BLaER1 (cell line): ENCODE data around the gene PSMB1.
"Not testable (repeated sequence)": the region's sequence is repeated elsewhere in the genome, so short reads cannot be mapped to it uniquely, and the experiment has no call there.

Source experiments
- H3K27ac ChIP-seq: shearing (Covaris generic); formaldehyde crosslinking; 2 replicates; pipeline ENCODE4 v1.8.1; 2022
- H3K27me3 ChIP-seq: shearing (Covaris generic); formaldehyde crosslinking; 2 replicates; pipeline ENCODE4 v1.8.1; 2022
- H3K36me3 ChIP-seq: shearing (Covaris generic); formaldehyde crosslinking; 2 replicates; pipeline ENCODE4 v1.8.1; 2022
- H3K4me1 ChIP-seq: shearing (Covaris generic); formaldehyde crosslinking; 2 replicates; pipeline ENCODE4 v1.8.1; 2022
- H3K4me2 ChIP-seq: shearing (Covaris generic); formaldehyde crosslinking; 2 replicates; pipeline ENCODE4 v1.8.1; 2022
- H3K4me3 ChIP-seq: shearing (Covaris generic); formaldehyde crosslinking; 2 replicates; pipeline ENCODE4 v1.8.1; 2022
- H3K9ac ChIP-seq: shearing (Covaris generic); formaldehyde crosslinking; 2 replicates; pipeline ENCODE4 v1.8.1; 2022
- H3K9me3 ChIP-seq: shearing (Covaris generic); formaldehyde crosslinking; 2 replicates; pipeline ENCODE4 v1.8.1; 2022
- H4K20me1 ChIP-seq: shearing (Covaris generic); formaldehyde crosslinking; 2 replicates; pipeline ENCODE4 v1.8.1; 2022
- Cebpa-rat ChIP-seq: shearing (Covaris generic); IDR thresholded peaks from 2 replicates; pipeline ENCODE4 v1.8.1; 2022

PSMB1 gene

DNA sequence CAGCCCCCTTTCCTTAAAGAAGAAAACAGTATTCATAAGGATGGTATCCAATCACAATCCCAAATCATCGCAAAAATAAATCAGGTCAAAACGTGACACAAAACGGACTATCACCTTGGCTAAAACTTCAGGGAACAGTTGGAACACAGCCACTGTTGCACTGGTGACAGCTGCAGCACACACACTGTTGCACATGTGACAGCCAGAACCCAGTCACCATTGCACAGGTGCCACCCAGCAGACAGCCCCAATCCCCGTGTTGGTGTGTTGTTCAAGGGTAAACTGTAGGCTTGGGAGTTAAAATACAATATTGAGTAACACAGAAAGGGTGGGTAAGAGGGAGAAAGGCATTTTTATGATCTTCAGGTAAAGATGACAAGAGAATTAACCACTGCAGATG, 15.8 kb downstream of the PSMB1 start:
- TF ChIP-seq Cebpa-rat: no peak
- no peak overlapping the region for H3K27ac ChIP-seq

DNA sequence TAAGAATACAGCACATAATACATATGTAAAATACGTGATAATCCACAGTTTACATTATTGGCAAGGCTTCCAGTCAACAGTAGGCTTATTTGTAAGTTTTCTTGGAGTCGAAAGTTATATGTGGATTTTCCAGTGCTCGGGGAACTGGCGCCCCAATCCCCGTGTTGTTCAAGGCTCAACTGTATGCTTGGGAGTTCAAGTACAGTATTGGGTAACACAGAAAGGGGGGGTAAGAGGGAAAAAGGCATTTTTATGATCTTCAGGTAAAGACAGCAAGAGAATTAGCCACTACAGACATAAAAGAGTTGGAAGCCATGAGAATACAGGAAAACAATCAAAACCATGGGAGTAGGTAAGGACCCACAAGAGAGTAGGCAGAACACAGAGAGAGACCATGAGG, 16.4 kb downstream of the PSMB1 start:
- Histone ChIP-seq H3K27me3 (no peaks in the 10 kb centered on the region), H3K9me3 (no peaks in the 10 kb centered on the region), H3K27ac (no peak overlapping the region), H3K4me2 (no peak overlapping the region), H3K4me1 (no peaks in the 10 kb centered on the region), H4K20me1 (peaks cover 91% of the 10 kb centered on the region), H3K36me3 (peaks cover 94% of the 10 kb centered on the region), H3K9ac (no peak overlapping the region), H3K4me3 (no peak overlapping the region)
- TF ChIP-seq Cebpa-rat: no peak

More for the DNA sequence above, 15.8 kb downstream of the PSMB1 start:
- no peak overlapping the region for H3K9ac ChIP-seq
- no peaks in the 10 kb centered on the region for H3K27me3 ChIP-seq
- H3K4me1 ChIP-seq: no peaks in the 10 kb centered on the region
- peaks cover 95% of the 10 kb centered on the region for H3K36me3 ChIP-seq
- H3K9me3 ChIP-seq: no peaks in the 10 kb centered on the region
- no peak overlapping the region for H3K4me2 ChIP-seq
- H4K20me1 ChIP-seq: peaks cover 93% of the 10 kb centered on the region
- H3K4me3 ChIP-seq: no peak overlapping the region

- Histone ChIP-seq H3K27me3 (no peaks in the 10 kb centered on the region), H3K27ac (no peak overlapping the region), H3K4me1 (no peaks in the 10 kb centered on the region), H4K20me1 (peaks cover 75% of the 10 kb centered on the region), H3K9me3 (no peaks in the 10 kb centered on the region), H3K4me2 (no peak overlapping the region), H3K36me3 (peaks cover 79% of the 10 kb centered on the region), H3K9ac (no peak overlapping the region), H3K4me3 (no peak overlapping the region)
- TF ChIP-seq Cebpa-rat: no peak
Observed at GRCh38 chr6:170535004-170535403, 18.1 kb downstream of the PSMB1 start.

DNA sequence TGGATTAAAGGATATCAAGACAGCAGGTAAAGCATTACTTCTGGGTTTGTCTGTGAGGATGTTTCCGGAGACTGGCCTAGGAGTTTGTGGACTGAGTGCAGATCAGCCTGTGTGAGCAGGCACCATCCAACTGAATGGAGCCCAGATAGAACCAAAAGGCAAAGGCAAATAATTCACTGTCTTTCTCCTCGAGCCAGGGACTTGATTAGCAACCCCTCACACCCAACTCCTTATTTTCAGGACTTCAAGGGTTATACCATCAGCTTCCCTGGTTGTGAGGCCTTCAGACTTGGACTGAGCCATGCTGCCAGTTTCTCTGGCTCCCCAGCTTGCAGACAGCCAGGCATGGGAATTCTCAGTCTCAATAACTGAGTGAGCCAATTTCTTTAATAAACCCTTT, 19.3 kb downstream of the PSMB1 start:
- no peaks in the 10 kb centered on the region for H3K9me3 ChIP-seq
- no peak overlapping the region for H3K9ac ChIP-seq
- H3K27me3 ChIP-seq: no peaks in the 10 kb centered on the region
- H3K4me1 ChIP-seq: no peaks in the 10 kb centered on the region
- TF ChIP-seq Cebpa-rat: no peak
- H3K27ac ChIP-seq: no peak overlapping the region
- H3K4me2 ChIP-seq: no peak overlapping the region
- H4K20me1 ChIP-seq: peaks cover 63% of the 10 kb centered on the region
- peaks cover 68% of the 10 kb centered on the region for H3K36me3 ChIP-seq
- H3K4me3 ChIP-seq: no peak overlapping the region

GRCh38 chr6:170532867-170533488, 20.1 kb downstream of the PSMB1 start:
- Histone ChIP-seq H3K27me3 (no peaks in the 10 kb centered on the region), H3K9ac (no peak overlapping the region), H3K4me2 (no peak overlapping the region), H4K20me1 (peaks cover 55% of the 10 kb centered on the region), H3K9me3 (no peaks in the 10 kb centered on the region), H3K4me3 (no peak overlapping the region), H3K36me3 (peaks cover 60% of the 10 kb centered on the region), H3K4me1 (peaks cover 4% of the 10 kb centered on the region; the same call in 1 of the 2 replicates), H3K27ac (no peak overlapping the region)
- no peak for TF ChIP-seq Cebpa-rat

DNA sequence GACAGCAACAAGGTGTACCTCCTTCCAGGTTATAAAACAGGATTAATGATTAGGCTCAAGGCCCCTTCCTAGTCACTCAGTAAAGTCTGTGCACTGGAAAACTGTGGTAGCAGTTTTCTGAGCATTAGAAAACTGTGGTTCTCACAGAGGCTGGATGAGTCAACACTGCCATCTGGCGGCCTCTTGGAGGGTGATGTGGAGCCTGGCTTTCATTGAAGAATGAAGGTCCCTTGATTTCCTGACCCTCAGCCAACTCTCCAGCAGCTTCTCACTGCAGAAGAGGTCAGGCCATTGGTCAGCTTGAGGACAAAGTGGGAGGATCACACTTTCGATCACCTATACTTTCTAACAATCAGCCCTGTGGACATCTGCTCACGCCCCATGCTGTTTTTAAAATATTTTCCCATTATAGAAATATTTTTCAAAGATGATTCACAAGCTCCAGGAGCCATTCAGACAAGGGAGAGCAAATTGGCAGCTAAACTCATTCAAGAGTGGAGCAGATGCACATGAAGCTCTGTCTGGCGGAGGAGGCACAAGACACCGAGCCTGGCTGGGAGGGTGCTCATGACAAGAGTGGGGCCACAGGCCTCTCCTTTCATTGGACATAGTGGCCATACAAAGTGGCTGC, 23.2 kb downstream of the PSMB1 start:
- no peaks in the 10 kb centered on the region for H3K27me3 ChIP-seq
- peaks cover 25% of the 10 kb centered on the region for H4K20me1 ChIP-seq
- H3K4me3 ChIP-seq: no peak overlapping the region
- H3K9me3 ChIP-seq: no peaks in the 10 kb centered on the region
- H3K4me1 ChIP-seq: peaks cover 4% of the 10 kb centered on the region; the same call in 1 of the 2 replicates
- H3K9ac ChIP-seq: no peak overlapping the region
- TF ChIP-seq Cebpa-rat: no peak
- H3K4me2 ChIP-seq: no peak overlapping the region
- peaks cover 29% of the 10 kb centered on the region for H3K36me3 ChIP-seq
- no peak overlapping the region for H3K27ac ChIP-seq

GRCh38 chr6:170527995-170528394, 25.1 kb downstream of the PSMB1 start:
- H3K4me2 ChIP-seq, H3K27ac ChIP-seq, H3K27me3 ChIP-seq, H3K9ac ChIP-seq, H3K9me3 ChIP-seq, H4K20me1 ChIP-seq, H3K4me3 ChIP-seq: not testable (repeated sequence)
- peaks cover 14% of the 10 kb centered on the region; the same call in 1 of the 2 replicates for H3K4me1 ChIP-seq
- peaks cover 12% of the 10 kb centered on the region for H3K36me3 ChIP-seq

DNA sequence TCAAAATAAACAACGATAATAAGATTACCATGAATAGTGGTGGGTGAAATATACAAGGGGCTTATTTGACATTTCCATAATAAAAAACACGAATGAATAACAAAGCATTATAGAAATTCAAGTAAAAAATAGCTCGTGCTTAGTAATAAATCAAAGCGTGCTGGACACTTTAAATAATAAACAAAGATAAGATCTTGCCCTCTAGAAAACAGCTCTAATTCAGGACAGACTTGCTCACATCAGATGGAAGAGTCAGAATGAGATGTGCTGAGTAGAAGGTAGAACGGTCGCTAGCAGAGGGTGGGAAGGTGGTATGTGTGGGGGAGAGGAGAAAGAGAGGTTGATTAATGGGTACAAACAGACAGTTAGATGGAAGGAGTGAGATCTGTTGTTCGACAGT, 27.3 kb downstream of the PSMB1 start:
- no peak for TF ChIP-seq Cebpa-rat
- H3K4me2 ChIP-seq: no peak overlapping the region
- no peaks in the 10 kb centered on the region for H3K36me3 ChIP-seq
- H3K9ac ChIP-seq: no peak overlapping the region
- H3K27ac ChIP-seq: no peak overlapping the region
- no peaks in the 10 kb centered on the region for H3K27me3 ChIP-seq
- H4K20me1 ChIP-seq: no peaks in the 10 kb centered on the region
- H3K4me3 ChIP-seq: no peak overlapping the region
- H3K9me3 ChIP-seq: no peaks in the 10 kb centered on the region
- peaks cover 14% of the 10 kb centered on the region; the same call in 1 of the 2 replicates for H3K4me1 ChIP-seq

- H3K27ac ChIP-seq: no peak overlapping the region
- no peak overlapping the region for H3K4me3 ChIP-seq
- peaks cover 14% of the 10 kb centered on the region; the same call in 1 of the 2 replicates for H3K4me1 ChIP-seq
- H3K9me3 ChIP-seq: no peaks in the 10 kb centered on the region
- H3K9ac ChIP-seq: no peak overlapping the region
- H4K20me1 ChIP-seq: no peaks in the 10 kb centered on the region
- no peaks in the 10 kb centered on the region for H3K27me3 ChIP-seq
- TF ChIP-seq Cebpa-rat: no peak
- no peaks in the 10 kb centered on the region for H3K36me3 ChIP-seq
- H3K4me2 ChIP-seq: no peak overlapping the region
Observed at GRCh38 chr6:170524172-170524502, 29.0 kb downstream of the PSMB1 start.

DNA sequence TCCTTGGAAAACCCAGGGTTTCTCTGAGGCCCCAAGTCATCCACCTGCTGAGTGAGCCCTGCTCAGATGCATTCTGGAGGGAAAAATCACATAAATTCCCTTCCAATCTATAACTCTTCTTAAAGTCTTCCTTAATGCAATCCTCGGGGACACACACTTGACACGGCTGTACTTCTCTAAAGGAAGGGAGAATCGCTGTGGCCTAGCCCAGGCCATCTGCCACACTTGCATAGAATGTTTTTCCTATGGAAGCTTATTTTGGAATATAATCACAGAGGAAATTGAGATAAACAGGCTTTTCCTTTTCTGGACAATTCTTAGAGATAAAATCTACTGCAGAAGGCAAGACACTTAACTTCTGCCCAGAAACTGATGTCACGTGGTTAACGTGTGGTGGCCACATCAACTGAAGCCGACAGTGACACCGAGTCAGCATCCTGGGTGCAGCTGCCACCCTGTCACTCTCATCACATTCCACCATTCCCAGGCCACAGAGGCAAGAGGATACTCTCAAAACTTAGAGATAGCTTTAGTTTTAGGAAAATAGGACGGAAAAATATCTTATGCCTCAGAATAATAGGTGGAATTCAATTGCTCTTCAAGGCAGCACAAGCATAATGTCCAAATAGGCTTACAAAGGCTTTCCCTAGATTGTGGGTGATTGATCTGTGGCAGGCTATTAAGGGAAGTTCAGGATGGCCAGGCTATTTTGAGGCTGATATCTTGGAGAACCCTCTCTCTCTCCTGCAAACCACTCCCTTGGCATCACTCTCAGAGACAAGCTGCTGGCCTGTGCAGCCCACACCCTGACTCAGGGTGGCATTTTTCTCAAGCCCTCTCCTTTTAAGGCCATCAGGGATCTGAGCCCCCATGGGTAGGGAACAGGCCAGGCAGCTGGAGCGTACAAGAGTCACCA, 29.6 kb downstream of the PSMB1 start:
- no peaks in the 10 kb centered on the region for H3K36me3 ChIP-seq
- no peak for TF ChIP-seq Cebpa-rat
- no peaks in the 10 kb centered on the region for H3K27me3 ChIP-seq
- H3K4me1 ChIP-seq: peaks cover 12% of the 10 kb centered on the region; the same call in 1 of the 2 replicates
- no peak overlapping the region for H3K4me2 ChIP-seq
- H3K9ac ChIP-seq: no peak overlapping the region
- no peaks in the 10 kb centered on the region for H3K9me3 ChIP-seq
- H3K4me3 ChIP-seq: no peak overlapping the region
- H3K27ac ChIP-seq: no peak overlapping the region
- no peaks in the 10 kb centered on the region for H4K20me1 ChIP-seq
